Small intestine (tissue), 7 donors: ENCODE data around the gene TDG. TPM values are rescaled to one million over a fixed set of nuclear protein-coding genes. Genes with fewer than 3 reads are reported as not detected.

ENCODE experiments used
- DNase-seq, 2 donors: peaks; one replicate each; pipeline versions ENCODE4 v3.0.0 to v3.0.0-alpha.2; 2013
- FAIRE-seq: peaks from 2 replicates; lab custom pipeline; 2012; peaks lifted over from hg19 to GRCh38; lab: Jason Lieb, UNC
- H3K27ac ChIP-seq, 3 donors: one replicate each; pipeline ENCODE4 v1.5.1; 2013; ENCODE audit warnings: low read length in 2 of 3, mild to moderate bottlenecking in 2 of 3, control low read depth in 1 of 3, inconsistent platforms in 1 of 3, low read depth in 1 of 3, moderate library complexity in 1 of 3
- H3K27me3 ChIP-seq, 3 donors: one replicate each; pipeline ENCODE4 v1.6.1; 2013; ENCODE audit warnings: low read length in 3 of 3, inconsistent platforms in 1 of 3; ENCODE audit not compliant: control insufficient read depth in 3 of 3, insufficient read depth in 3 of 3
- H3K36me3 ChIP-seq, 3 donors: one replicate each; pipeline ENCODE4 v1.6.1; 2013; ENCODE audit warnings: low read length in 3 of 3, inconsistent platforms in 1 of 3, low read depth in 1 of 3, mild to moderate bottlenecking in 1 of 3, moderate library complexity in 1 of 3; ENCODE audit not compliant: control insufficient read depth in 3 of 3, insufficient read depth in 2 of 3
- H3K4me1 ChIP-seq, 3 donors: one replicate each; pipeline ENCODE4 v1.6.1; 2013; ENCODE audit warnings: low read length in 2 of 3, inconsistent platforms in 1 of 3, low read depth in 1 of 3, mild to moderate bottlenecking in 1 of 3, moderate library complexity in 1 of 3; ENCODE audit not compliant: control insufficient read depth in 3 of 3, insufficient read depth in 2 of 3
- H3K4me3 ChIP-seq, 3 donors: one replicate each; pipeline ENCODE4 v1.5.1; 2013; ENCODE audit warnings: low read length in 3 of 3, control low read depth in 1 of 3, inconsistent platforms in 1 of 3, low read depth in 1 of 3, mild to moderate bottlenecking in 1 of 3, moderate library complexity in 1 of 3
- H3K9me3 ChIP-seq, 2 donors: one replicate each; pipeline ENCODE4 v1.6.1; 2013; ENCODE audit warnings: low read depth in 1 of 2, low read length in 1 of 2; ENCODE audit not compliant: control insufficient read depth in 2 of 2, insufficient read depth in 1 of 2
- WGBS, 3 donors: extraction: QIAGEN DNeasy Blood & Tissue Kit; methylation state at CpG; one replicate each; pipeline ENCODE4 v1.1.7; 2013; 5-methylcytosine and 5-hydroxymethylcytosine counted together
- polyA plus RNA-seq, 4 donors: library from polyadenylated mRNA; stranded (reverse) in 3 of 4; unstranded in 1 of 4; fragments of 200-250 nt in 3 of 4; fragments of 120-200 nt in 1 of 4; gene quantifications; one replicate each; pipeline versions ENCODE4 v1.2.1 to v1.2.3, GENCODE V29; 2013
- donor health status: healthy with polysubstance abuse.
- donor health status: control.
- donor health status: control.
- donor health status: Bipolar disorder and iron deficiency.
- donor health status: healthy.

The TDG gene
- polyA plus RNA-seq, 4 donors: 11.3 to 37.4 (median 15.7) TPM

DNA sequence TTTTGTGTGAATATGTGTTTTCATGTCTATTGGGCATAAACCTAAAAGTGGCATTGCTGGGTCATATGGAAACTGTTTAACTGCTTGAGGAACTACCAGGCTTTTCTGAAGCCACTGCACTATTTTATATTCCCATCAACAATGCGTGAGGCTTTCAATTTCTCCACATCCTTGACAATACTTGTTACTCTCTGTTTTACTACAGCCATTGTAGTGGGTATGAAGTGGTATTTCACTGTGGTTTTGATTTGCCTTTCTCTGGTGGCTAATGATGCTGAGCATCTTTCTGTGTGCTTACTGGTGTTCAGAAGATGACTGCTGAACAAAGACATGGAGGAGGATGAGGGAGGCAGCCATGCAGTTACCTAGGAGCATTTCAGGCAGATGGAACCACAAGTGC lies 13.2 kb upstream of the TDG start:
- Histone ChIP-seq H3K4me3 (no peak overlapping the region), H3K36me3 (peaks cover 5 to 29% (median 26%) of the 10 kb centered on the region in 3 donors), H3K27me3 (no peaks in the 10 kb centered on the region), H3K4me1 (peaks cover 2 to 8% (median 5%) of the 10 kb centered on the region in 3 donors), H3K27ac (peak overlapping the region in 1 of 3 donors; percentile 20), H3K9me3 (no peaks in the 10 kb centered on the region)
- 20 to 39% (median 35%) methylated on average over 1 of the region's 1 CpG for WGBS, 3 donors
- FAIRE-seq (no peak), DNase-seq (no peak)

GRCh38 chr12:103955811-103956508 lies 9.7 kb upstream of the TDG start:
- 22 to 29% (median 27%) methylated on average over 7 of the region's 7 CpGs for WGBS, 3 donors
- peaks cover 2 to 8% (median 5%) of the 10 kb centered on the region in 3 donors for H3K4me1 ChIP-seq
- DNase-seq: no peak
- H3K9me3 ChIP-seq: no peaks in the 10 kb centered on the region
- FAIRE-seq: no peak
- H3K36me3 ChIP-seq: peaks cover 5 to 14% (median 12%) of the 10 kb centered on the region in 3 donors
- H3K4me3 ChIP-seq: peak overlapping the region; percentile 62 to 95 (median 64)
- H3K27ac ChIP-seq: peak overlapping the region; percentile 47 to 86 (median 80)
- no peaks in the 10 kb centered on the region for H3K27me3 ChIP-seq

GRCh38 chr12:103956509-103957027 lies 9.1 kb upstream of the TDG start:
- H3K4me1 ChIP-seq: peaks cover 2 to 8% (median 5%) of the 10 kb centered on the region in 3 donors
- FAIRE-seq: no peak
- peaks cover 5 to 14% (median 12%) of the 10 kb centered on the region in 3 donors for H3K36me3 ChIP-seq
- 0 to 1% (median 1%) methylated on average over 29 to 31 of the region's 31 CpGs for WGBS, 3 donors
- DNase-seq: no peak
- no peaks in the 10 kb centered on the region for H3K9me3 ChIP-seq
- H3K4me3 ChIP-seq: peak overlapping the region; percentile 62 to 95 (median 64)
- H3K27me3 ChIP-seq: no peaks in the 10 kb centered on the region
- H3K27ac ChIP-seq: peak overlapping the region; percentile 47 to 86 (median 80)

DNA sequence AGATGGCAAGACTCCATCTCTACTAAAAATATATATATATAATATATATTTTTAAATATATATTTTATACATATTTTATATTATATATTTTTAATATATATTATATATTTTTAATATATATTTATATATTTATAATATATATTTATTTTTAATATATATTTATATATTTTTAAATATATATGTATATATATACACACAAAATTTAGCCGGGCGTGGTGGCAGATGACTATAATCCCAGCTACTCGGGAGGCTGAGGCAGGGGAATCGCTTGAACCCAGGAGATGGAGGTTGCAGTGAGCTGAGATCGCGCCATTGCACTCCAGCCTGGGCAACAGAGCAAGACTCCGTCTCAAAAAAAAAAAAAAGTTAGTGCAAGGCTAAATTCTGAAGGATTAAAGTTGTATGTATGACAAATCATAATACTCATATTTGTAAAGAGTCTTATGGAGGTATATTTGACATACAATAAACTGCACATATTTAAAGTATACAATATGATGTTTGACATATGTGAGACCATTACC lies 7.7 kb upstream of the TDG start:
- peaks cover 2 to 8% (median 5%) of the 10 kb centered on the region in 3 donors for H3K4me1 ChIP-seq
- no peak for FAIRE-seq
- peaks cover 3 to 11% (median 8%) of the 10 kb centered on the region in 3 donors for H3K36me3 ChIP-seq
- 88 to 93% (median 89%) methylated on average over 7 of the region's 7 CpGs for whole genome bisulfite sequencing, 3 donors
- peak overlapping the region in 1 of 3 donors; percentile 95 for H3K4me3 ChIP-seq
- H3K27me3 ChIP-seq: no peaks in the 10 kb centered on the region
- H3K27ac ChIP-seq: peak overlapping the region; percentile 54 to 86 (median 80)
- H3K9me3 ChIP-seq: no peaks in the 10 kb centered on the region
- DNase-seq: no peak

GRCh38 chr12:103958621-103959020 lies 7.1 kb upstream of the TDG start:
- DNase-seq: no peak
- Histone ChIP-seq H3K9me3 (no peaks in the 10 kb centered on the region), H3K27me3 (no peaks in the 10 kb centered on the region), H3K27ac (no peak overlapping the region), H3K4me1 (peaks cover 2 to 8% (median 5%) of the 10 kb centered on the region in 3 donors), H3K36me3 (peaks cover under 1 to 7% (median 2%) of the 10 kb centered on the region in 3 donors), H3K4me3 (no peak overlapping the region)
- FAIRE-seq: no peak
- 13 to 46% (median 34%) methylated on average over 1 of the region's 1 CpG for WGBS, 3 donors

DNA sequence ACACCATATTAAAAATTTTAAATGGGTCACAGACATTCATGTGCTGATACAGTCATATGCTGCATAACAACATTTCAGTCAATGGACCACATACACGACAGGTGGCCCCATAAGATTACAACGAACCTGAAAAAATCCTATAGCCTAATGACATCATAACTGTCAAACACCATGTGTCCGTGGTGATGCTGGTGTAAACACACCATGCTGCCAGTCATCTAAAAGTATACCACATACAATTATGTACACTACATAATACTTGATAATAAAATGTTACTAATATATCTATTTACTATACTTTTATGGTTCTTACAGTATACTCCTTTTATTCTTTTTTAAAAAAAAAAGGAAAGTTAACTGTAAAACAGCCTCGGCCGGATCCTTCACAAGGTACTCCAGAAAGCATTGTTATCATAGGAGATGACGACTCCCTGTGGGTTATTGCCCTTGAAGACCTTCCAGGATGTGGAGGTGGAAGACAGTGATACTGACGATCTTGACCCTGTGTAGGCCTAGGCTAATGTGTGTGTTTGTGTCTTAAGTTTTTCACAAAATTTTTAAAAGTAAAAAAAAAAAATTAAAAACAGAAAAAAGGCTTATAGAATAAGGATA lies 5.0 kb upstream of the TDG start:
- FAIRE-seq: no peak
- Histone ChIP-seq H3K4me1 (peaks cover 5% of the 10 kb centered on the region in 3 donors), H3K9me3 (no peaks in the 10 kb centered on the region), H3K4me3 (no peak overlapping the region), H3K27me3 (no peaks in the 10 kb centered on the region), H3K36me3 (no peaks in the 10 kb centered on the region), H3K27ac (no peak overlapping the region)
- WGBS, 3 donors: 38 to 57% (median 44%) methylated on average over 7 of the region's 7 CpGs
- DNase-seq: no peak

DNA sequence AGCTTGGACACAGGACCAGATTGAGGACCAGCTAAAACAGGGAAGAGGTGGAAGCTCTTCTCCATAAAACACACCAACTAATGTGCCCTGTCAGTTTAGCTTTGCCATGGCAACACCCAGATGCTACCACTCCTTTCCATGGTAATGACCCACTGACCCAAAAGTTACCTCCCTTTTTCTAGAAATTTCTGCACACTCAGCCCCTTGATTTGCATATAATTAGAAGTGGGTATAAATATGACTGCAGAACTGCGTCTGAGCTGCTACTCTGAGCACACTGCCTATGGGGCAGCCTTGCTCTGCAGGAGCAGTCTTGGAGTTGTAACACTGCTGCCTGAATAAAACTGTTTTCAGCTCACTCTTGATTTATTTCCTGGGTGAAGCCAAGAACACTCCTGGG lies 3.2 kb upstream of the TDG start:
- no peak for DNase-seq
- no peak for FAIRE-seq
- H3K4me3 ChIP-seq: no peak overlapping the region
- peaks cover 0 to 7% (median 0%) of the 10 kb centered on the region in 3 donors for H3K4me1 ChIP-seq
- H3K27me3 ChIP-seq: no peaks in the 10 kb centered on the region
- 33 to 41% (median 38%) methylated on average over 1 of the region's 1 CpG for WGBS, 3 donors
- no peaks in the 10 kb centered on the region for H3K36me3 ChIP-seq
- no peaks in the 10 kb centered on the region for H3K9me3 ChIP-seq
- no peak overlapping the region for H3K27ac ChIP-seq

DNA sequence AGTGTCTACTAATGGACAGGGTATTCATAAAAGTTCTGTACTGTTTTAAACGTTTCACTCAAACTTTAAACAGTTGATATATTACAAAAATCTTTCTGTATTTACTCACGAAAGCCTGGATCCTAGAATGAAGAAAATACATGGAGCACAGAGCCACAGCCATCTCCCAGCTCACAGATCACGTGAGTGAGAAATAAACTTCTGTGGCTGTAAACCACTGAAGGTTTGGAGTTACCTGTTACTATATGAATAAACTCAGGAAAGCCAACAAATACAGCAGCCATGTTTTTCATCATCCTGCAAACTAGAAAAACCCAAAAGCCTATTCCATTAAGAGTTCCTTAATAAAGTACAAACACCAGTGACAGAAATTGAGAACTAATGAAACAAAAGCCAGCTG lies 867 bp upstream of the TDG start:
- H3K4me3 ChIP-seq: peak overlapping the region; percentile 69 to 77 (median 69)
- peaks cover 0 to 4% (median 3%) of the 10 kb centered on the region in 3 donors for H3K36me3 ChIP-seq
- H3K27me3 ChIP-seq: no peaks in the 10 kb centered on the region
- no peaks in the 10 kb centered on the region for H3K9me3 ChIP-seq
- peak overlapping the region in 2 of 3 donors; percentile 95 to 97 for H3K27ac ChIP-seq
- DNase-seq (peak; percentile 15 to 45), FAIRE-seq (no peak)
- WGBS, 3 donors: 10 to 13% (median 12%) methylated on average over 3 of the region's 3 CpGs
- peaks cover 0 to 9% (median 7%) of the 10 kb centered on the region in 3 donors for H3K4me1 ChIP-seq
